Measurements from ENCODE around the gene TBC1D22A. TPM values are rescaled to one million over a fixed set of nuclear protein-coding genes. Genes with fewer than 3 reads are reported as not detected.

The TBC1D22A gene
- total and polyA plus RNA-seq, 2 experiments from 2014 or later, result 16.6 to 18.5 TPM

DNA sequence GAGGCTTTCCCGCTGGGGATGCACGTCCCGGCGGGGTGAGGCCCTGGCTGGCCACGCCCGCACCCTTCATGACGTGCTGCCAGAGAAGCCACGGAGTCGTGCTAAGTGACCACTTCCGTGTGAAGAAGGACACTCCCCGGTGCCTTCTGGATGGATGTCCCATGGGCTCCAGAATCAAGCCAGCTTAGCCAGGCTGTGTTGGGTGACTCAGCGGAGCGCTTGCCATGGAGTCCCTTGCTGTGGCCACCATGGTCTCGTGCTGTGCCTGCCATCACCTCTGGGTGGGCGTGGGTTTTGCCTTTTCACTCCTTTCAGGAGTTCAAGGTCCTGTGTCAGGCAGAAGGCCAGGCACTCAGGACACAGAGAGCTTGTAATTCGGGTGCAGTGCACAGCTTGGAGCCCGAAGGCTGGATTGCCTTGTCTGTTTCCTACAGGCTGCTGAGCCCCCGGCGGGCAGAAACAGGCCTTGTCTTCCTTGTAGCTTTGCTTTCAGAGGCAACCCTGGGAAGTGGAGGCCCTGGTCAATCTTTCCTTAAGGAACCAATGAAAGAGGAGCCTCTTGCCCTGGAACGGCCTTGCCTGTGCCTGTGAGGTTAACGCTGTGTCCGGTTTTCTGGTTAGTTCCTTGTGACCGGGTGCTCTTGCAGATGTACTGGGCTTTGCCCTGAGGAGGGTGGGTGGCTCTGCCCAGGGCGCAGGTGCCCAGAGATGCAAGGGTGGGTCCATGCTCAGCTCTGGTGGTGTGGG lies 268.6 kb downstream of the TBC1D22A start:
- DNase-seq (ENCODE audit: low read depth in 1 of 2, low spot score in 1 of 2), result no peak
- H3K27me3 ChIP-seq, result no peaks in the 10 kb centered on the region
- no peak overlapping the region for H3K4me3 ChIP-seq
- H3K36me3 ChIP-seq, result no peaks in the 10 kb centered on the region
- no peaks in the 10 kb centered on the region for H3K4me1 ChIP-seq (ENCODE audit: low read depth)
- no peak overlapping the region for H3K27ac ChIP-seq
- no peaks in the 10 kb centered on the region for H3K9me3 ChIP-seq (ENCODE audit: low read depth)
- TF ChIP-seq, protein P1, sequence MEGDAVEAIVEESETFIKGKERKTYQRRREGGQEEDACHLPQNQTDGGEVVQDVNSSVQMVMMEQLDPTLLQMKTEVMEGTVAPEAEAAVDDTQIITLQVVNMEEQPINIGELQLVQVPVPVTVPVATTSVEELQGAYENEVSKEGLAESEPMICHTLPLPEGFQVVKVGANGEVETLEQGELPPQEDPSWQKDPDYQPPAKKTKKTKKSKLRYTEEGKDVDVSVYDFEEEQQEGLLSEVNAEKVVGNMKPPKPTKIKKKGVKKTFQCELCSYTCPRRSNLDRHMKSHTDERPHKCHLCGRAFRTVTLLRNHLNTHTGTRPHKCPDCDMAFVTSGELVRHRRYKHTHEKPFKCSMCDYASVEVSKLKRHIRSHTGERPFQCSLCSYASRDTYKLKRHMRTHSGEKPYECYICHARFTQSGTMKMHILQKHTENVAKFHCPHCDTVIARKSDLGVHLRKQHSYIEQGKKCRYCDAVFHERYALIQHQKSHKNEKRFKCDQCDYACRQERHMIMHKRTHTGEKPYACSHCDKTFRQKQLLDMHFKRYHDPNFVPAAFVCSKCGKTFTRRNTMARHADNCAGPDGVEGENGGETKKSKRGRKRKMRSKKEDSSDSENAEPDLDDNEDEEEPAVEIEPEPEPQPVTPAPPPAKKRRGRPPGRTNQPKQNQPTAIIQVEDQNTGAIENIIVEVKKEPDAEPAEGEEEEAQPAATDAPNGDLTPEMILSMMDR (IDR thresholded peaks at IDR 0.05; ENCODE audit: low read depth, low read length), result no peak

- DNase-seq (ENCODE audit: low read depth in 1 of 2, low spot score in 1 of 2), result no peak
- TF ChIP-seq, protein P1 (IDR thresholded peaks at IDR 0.05; ENCODE audit: low read depth, low read length), result no peak
These were observed 269.1 kb downstream of the TBC1D22A start for GRCh38 chr22:47031628-47031915.

GRCh38 chr22:47032091-47032943 lies 269.9 kb downstream of the TBC1D22A start:
- Histone ChIP-seq H3K27me3 (no peaks in the 10 kb centered on the region), H3K27ac (no peak overlapping the region), H3K4me1 (ENCODE audit: low read depth) (no peaks in the 10 kb centered on the region), H3K9me3 (ENCODE audit: low read depth) (no peaks in the 10 kb centered on the region), H3K36me3 (no peaks in the 10 kb centered on the region), H3K4me3 (no peak overlapping the region)
- TF ChIP-seq, protein P1 (IDR thresholded peaks at IDR 0.05; ENCODE audit: low read depth, low read length), result no peak
- no peak for DNase-seq (ENCODE audit: low read depth in 1 of 2, low spot score in 1 of 2)

More at GRCh38 chr22:47031628-47031915, 269.1 kb downstream of the TBC1D22A start:
- no peaks in the 10 kb centered on the region for H3K27me3 ChIP-seq
- H3K4me3 ChIP-seq, result no peak overlapping the region
- H3K9me3 ChIP-seq (ENCODE audit: low read depth), result no peaks in the 10 kb centered on the region
- no peaks in the 10 kb centered on the region for H3K36me3 ChIP-seq
- H3K27ac ChIP-seq, result no peak overlapping the region
- no peaks in the 10 kb centered on the region for H3K4me1 ChIP-seq (ENCODE audit: low read depth)

DNA sequence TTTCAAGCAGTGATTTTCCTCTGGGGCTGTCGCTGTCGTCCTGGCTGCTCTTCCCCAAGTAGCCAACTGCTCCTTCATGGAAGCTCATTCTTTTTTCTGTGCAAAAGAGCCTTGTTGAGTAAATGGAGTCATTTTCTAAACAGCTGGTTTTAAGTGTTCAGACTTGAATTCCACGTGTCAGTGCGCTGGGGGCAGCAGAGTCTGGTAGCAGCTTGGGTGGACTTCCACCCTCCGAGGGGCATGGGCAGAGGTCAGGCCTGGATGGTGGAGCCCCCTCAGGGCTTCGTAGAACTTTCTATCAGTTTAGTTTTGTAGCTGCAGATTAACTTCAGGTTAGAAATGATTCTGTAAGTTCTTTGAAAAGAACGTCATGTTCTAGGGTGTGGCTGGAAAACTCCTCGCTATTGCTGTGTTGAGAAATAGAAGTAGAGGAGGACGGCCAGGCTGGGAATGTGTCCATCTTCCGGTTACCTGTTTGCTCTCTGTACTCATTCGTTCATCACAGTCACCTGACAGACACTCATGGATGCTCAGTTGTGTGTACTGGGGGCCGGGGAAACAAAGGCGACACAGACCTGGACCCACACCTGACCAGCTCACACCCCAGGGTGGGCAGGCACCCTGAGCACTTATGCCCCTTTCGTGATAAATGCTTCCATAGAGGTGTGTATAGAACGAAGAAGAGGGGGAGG lies 270.7 kb downstream of the TBC1D22A start:
- no peak for DNase-seq (ENCODE audit: low read depth in 1 of 2, low spot score in 1 of 2)
- no peaks in the 10 kb centered on the region for H3K4me1 ChIP-seq (ENCODE audit: low read depth)
- no peaks in the 10 kb centered on the region for H3K36me3 ChIP-seq
- no peaks in the 10 kb centered on the region for H3K9me3 ChIP-seq (ENCODE audit: low read depth)
- no peak overlapping the region for H3K4me3 ChIP-seq
- no peak overlapping the region for H3K27ac ChIP-seq
- TF ChIP-seq, protein P1 (IDR thresholded peaks at IDR 0.05; ENCODE audit: low read depth, low read length), result no peak
- H3K27me3 ChIP-seq, result no peaks in the 10 kb centered on the region

- H3K4me3 ChIP-seq, result no peak overlapping the region
- no peaks in the 10 kb centered on the region for H3K36me3 ChIP-seq
- TF ChIP-seq, protein P1 (IDR thresholded peaks at IDR 0.05; ENCODE audit: low read depth, low read length), result no peak
- H3K9me3 ChIP-seq (ENCODE audit: low read depth), result no peaks in the 10 kb centered on the region
- no peak overlapping the region for H3K27ac ChIP-seq
- DNase-seq (ENCODE audit: low read depth in 1 of 2, low spot score in 1 of 2), result no peak
- no peaks in the 10 kb centered on the region for H3K4me1 ChIP-seq (ENCODE audit: low read depth)
- H3K27me3 ChIP-seq, result no peaks in the 10 kb centered on the region
These were observed 271.2 kb downstream of the TBC1D22A start for GRCh38 chr22:47033648-47034000.

Data from cardiac muscle cell (in vitro differentiated cells and primary cell).